RWPE1 (cell line): ENCODE measurements around the gene COL26A1.

ENCODE experiments used
- CTCF ChIA-PET: fragments of 350-600 bp; sonication (Branson Sonifier 250); formaldehyde crosslinking; extraction: SDS; loops from one replicate; lab custom pipeline; 2021; lab: Yijun Ruan, JAX
- POLR2A ChIA-PET: fragments of 400-600 bp; formaldehyde crosslinking; extraction: SDS; loops from one replicate; lab custom pipeline; 2020; ENCODE audit warnings: antibody characterized with exemption; ENCODE audit not compliant: low non-redundant PET; lab: Yijun Ruan, JAX
- DNase-seq: peaks from one replicate; pipeline ENCODE4 v3.0.0; 2012; ENCODE audit warnings: low spot score
- H3K27ac ChIP-seq: fragments of 450-650 bp; 2 replicates; pipeline ENCODE4 v1.5.1; 2017
- TF ChIP-seq, protein P1 (sequence below): fragments of 450-650 bp; conservative IDR thresholded peaks from 2 replicates; pipeline ENCODE4 v1.5.1; 2017; ENCODE audit warnings: low read depth, mild to moderate bottlenecking

The COL26A1 gene

DNA sequence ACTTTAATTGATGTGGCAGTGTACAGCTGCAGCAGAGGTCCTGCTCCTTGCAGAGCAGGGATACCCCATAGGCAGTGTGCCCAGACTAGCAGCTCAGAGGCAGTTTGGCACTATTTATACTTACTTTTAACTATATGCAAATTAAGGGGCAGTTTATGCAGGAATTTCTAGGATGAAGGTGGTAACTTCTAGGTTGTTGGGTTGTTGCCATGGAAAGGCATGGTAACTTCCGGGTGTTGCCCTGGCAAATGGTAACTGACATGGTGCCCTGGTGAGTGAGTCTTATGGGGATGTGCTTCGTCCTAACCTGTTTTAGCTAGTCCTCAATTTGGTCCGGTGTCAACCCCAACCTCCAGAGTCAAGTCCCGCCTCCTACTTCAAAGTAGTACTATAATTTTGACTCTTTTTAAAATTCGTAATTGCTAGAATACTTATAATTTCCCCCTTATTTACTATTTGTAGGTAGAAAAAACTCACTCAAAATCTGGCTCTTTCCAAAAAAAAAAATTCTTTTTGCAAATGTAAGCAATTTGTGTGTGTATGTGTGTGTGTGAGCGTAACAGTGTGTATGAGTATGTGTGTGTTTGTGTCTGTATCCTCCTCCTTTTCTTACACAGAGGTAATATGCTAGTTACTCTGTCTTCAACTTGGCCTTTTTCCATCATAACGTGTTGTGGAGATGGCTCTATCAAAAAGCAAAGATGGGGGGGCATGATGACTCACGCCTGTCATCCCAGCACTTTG, 5.9 kb downstream of the COL26A1 start:
- TF ChIP-seq, protein P1, sequence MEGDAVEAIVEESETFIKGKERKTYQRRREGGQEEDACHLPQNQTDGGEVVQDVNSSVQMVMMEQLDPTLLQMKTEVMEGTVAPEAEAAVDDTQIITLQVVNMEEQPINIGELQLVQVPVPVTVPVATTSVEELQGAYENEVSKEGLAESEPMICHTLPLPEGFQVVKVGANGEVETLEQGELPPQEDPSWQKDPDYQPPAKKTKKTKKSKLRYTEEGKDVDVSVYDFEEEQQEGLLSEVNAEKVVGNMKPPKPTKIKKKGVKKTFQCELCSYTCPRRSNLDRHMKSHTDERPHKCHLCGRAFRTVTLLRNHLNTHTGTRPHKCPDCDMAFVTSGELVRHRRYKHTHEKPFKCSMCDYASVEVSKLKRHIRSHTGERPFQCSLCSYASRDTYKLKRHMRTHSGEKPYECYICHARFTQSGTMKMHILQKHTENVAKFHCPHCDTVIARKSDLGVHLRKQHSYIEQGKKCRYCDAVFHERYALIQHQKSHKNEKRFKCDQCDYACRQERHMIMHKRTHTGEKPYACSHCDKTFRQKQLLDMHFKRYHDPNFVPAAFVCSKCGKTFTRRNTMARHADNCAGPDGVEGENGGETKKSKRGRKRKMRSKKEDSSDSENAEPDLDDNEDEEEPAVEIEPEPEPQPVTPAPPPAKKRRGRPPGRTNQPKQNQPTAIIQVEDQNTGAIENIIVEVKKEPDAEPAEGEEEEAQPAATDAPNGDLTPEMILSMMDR, result no peak
- H3K27ac ChIP-seq, result no peak overlapping the region
- ChIA-PET POLR2A (no interaction called here), CTCF (no interaction called here)
- DNase-seq, result no peak

DNA sequence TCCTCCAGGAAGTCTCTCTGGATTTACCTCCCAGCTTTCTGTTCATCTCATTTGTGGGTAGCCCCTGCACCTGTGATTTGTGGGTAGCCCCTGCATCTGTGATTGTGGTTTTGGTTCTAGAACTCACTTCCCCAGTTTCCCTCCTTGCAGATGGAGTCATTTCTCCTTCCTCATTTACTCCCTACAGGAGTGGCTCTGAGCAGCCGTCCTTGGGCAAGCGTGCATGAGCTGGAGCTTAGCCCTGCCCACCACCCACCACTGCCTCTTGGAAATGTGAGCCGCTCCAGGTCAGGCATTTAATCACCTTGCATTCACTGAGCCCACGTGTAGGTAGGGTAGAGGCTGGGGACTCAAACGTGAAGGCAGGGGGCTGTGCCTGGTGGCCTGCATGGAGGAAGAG, 8.2 kb downstream of the COL26A1 start:
- no peak for DNase-seq
- no peak overlapping the region for H3K27ac ChIP-seq
- POLR2A ChIA-PET, result no interaction called here
- CTCF ChIA-PET, result interaction anchor here (0.7 kb wide), 1 partner anchor 28 kb away, joined by 3 read pairs; no protein-coding TSS in a partner anchor
- TF ChIP-seq, protein P1, result no peak

DNA sequence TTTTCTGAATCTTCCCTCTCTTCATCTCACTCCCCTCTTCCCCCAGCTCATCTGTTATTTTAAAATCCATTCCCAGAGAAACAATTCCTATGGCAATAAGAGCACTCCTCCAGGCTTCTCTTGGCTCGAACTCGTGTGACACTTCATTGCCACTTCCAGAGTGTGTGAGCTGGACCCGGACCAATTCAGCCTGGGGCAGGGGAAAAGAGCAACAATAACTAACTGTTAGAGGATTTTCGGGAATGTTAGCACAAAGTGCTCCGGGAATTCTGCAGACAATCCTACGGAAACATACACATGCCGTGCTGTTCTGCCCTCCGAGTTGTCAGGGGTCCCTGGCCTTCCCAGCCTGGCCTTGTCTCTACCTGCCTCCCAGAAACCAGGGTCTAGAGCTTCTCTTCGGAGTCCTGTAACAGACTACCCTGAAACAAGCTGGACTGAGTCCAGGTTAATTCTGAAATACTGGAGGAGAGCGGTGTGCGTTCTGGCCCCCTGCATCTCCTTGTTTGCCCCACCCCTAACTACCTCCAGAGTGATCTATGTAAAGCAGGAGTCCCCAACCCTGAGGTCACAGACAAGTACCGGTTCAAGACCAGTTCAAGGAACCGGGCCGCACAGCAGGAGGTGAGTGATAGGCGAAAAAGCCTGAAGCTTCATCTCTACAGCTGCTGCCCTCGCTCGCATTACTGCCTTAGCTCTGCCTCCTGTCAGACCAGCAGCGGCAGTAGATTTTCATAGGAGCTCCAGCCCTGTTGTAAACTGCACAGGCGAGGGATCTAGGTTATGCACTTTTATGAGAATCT, 11.3 kb downstream of the COL26A1 start:
- CTCF ChIA-PET, result no interaction called here
- DNase-seq, result no peak
- H3K27ac ChIP-seq, result no peak overlapping the region
- TF ChIP-seq, protein P1, result no peak
- POLR2A ChIA-PET, result no interaction called here

DNA sequence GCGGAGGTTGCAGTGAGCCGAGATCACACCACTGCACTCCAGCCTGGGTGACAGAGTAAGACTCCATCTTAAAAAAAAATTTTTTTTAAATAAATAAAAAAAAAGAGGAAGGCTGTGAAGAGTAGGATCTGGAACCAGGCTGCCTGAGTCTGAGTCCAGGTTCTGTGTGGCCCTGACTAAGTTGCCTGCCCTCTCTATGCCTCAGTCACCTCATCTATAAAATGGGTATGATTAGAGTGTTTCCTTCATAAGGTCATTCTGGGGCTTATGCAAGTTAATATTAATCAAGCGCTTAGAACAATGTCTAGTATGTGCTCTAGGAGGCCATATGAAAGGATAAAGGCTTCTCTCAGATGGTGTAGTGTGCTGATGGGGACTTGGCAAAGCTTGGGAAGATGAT, 12.3 kb downstream of the COL26A1 start:
- ChIA-PET POLR2A (no interaction called here), CTCF (no interaction called here)
- H3K27ac ChIP-seq, result no peak overlapping the region
- DNase-seq, result no peak
- TF ChIP-seq, protein P1, result no peak

DNA sequence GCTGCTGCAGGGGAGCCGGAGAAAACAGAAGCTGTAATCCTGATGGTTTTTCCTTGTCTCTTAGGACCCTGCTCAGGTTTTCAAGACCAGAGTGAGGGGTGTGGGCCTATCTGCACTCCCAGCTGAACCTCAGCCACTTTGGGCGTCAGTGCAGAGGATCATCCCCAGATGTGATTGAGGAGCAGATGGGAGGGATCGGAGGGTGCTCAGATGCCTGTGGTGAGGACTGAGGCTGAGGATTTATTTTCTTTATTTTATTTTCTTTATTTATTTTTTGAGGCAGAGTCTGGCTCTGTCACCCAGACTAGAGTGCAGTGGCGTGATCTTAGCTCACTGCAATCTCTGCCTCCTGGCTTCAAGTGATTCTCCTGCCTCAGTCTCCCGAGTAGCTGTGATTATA, 13.9 kb downstream of the COL26A1 start:
- ChIA-PET POLR2A (interaction anchor here (0.6 to 1.0 kb wide), 2 partner anchors 11 to 68 kb away, joined by 4 read pairs; no protein-coding TSS in a partner anchor), CTCF (interaction anchor here (0.7 to 1.1 kb wide), 3 partner anchors 10 to 190 kb away, joined by 3 read pairs; no protein-coding TSS in a partner anchor)
- TF ChIP-seq, protein P1, result no peak
- no peak overlapping the region for H3K27ac ChIP-seq
- DNase-seq, result no peak

DNA sequence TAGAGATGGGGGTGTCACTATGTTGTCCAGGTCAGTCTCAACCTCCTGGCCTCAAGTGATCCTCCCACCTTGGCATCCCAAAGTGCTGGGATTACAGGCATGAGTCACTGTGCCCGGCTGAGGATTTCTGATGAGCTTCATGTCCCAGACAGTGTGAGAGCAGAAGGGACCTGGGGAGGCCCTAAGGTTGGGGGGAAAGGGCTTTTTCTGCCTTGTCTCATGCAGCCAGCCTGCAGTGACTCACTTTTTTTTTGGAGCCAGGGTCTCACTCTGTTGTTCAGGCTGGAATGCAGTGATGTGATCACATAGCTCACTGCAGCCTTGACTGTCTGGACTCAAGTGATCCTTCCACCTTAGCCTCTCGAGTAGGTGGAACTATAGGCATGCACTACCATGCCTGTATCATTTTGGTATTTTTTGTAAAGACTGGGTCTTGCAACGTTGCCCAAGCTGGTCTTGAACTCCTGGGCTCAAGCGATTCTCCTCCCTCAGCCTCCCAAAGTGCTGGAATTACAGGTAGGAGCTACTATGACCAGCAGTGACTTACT, 14.6 kb downstream of the COL26A1 start:
- POLR2A ChIA-PET, result interaction anchor here (1.0 kb wide), 1 partner anchor 11 kb away, joined by 4 read pairs; no protein-coding TSS in a partner anchor
- DNase-seq, result no peak
- H3K27ac ChIP-seq, result no peak overlapping the region
- CTCF ChIA-PET, result interaction anchor here (0.6 to 1.1 kb wide), 3 partner anchors 10 to 190 kb away, joined by 3 read pairs; no protein-coding TSS in a partner anchor
- TF ChIP-seq, protein P1, result no peak
